GM23338 (cell line): Measurements from ENCODE around the gene STAMBPL1. TPM values are rescaled to one million over a fixed set of nuclear protein-coding genes. Genes with fewer than 3 reads are reported as not detected.

Source experiments
- ATAC-seq: fragments of 200-7000 bp; cut with Tn5 transposase; 3 replicates; pipeline ENCODE4 v1.9.1; 2020
- DNase-seq: peaks from one replicate; pipeline ENCODE4 v3.0.0-alpha.2; 2015; ENCODE audit warnings: low spot score
- H2AFZ ChIP-seq: fragments of 200-600 bp; sonication (generic); 2 replicates; pipeline ENCODE4 v1.8.0; 2016; ENCODE audit warnings: antibody characterized with exemption, mild to moderate bottlenecking, moderate library complexity
- H3F3A ChIP-seq: fragments of 200-600 bp; sonication (generic); replicated peaks from 2 replicates; pipeline ENCODE4 v1.8.0; 2017; ENCODE audit warnings: antibody characterized with exemption, mixed run types, low read depth
- H3K27ac ChIP-seq: fragments of 200-600 bp; sonication (generic); 2 replicates; pipeline ENCODE4 v1.6.1; 2016; ENCODE audit warnings: low read depth
- H3K27me3 ChIP-seq: fragments of 200-600 bp; sonication (generic); 2 replicates; pipeline ENCODE4 v1.8.0; 2016; ENCODE audit warnings: mild to moderate bottlenecking, mixed run types, moderate library complexity; ENCODE audit not compliant: insufficient read depth
- H3K36me3 ChIP-seq: fragments of 200-600 bp; sonication (generic); 2 replicates; pipeline ENCODE4 v1.8.0; 2016; ENCODE audit warnings: mild to moderate bottlenecking; ENCODE audit not compliant: insufficient read depth
- H3K4me1 ChIP-seq: fragments of 200-600 bp; sonication (generic); 2 replicates; pipeline ENCODE4 v1.8.0; 2016; ENCODE audit warnings: mild to moderate bottlenecking, moderate library complexity; ENCODE audit not compliant: insufficient read depth
- H3K4me2 ChIP-seq: fragments of 200-600 bp; sonication (generic); 2 replicates; pipeline ENCODE4 v1.7.1; 2017; ENCODE audit warnings: mixed run types
- H3K4me3 ChIP-seq: fragments of 200-600 bp; sonication (generic); 2 replicates; pipeline ENCODE4 v1.6.1; 2016; ENCODE audit warnings: mixed run types
- H3K79me2 ChIP-seq: fragments of 200-600 bp; sonication (generic); replicated peaks from 2 replicates; pipeline ENCODE4 v1.8.0; 2017; ENCODE audit warnings: mild to moderate bottlenecking; ENCODE audit not compliant: insufficient read depth
- H3K9me2 ChIP-seq: fragments of 200-600 bp; sonication (generic); 2 replicates; pipeline ENCODE4 v1.8.0; 2017; ENCODE audit not compliant: insufficient read depth
- H4K20me1 ChIP-seq: fragments of 200-600 bp; sonication (generic); replicated peaks from 2 replicates; pipeline ENCODE4 v1.8.0; 2017; ENCODE audit warnings: mild to moderate bottlenecking; ENCODE audit not compliant: insufficient read depth
- H3K27ac Mint-ChIP-seq: 2 replicates; pipeline ENCODE4 v1.8.0; 2020; ENCODE audit warnings: inconsistent platforms, mild to moderate bottlenecking, moderate library complexity, mixed read lengths
- H3K27me3 Mint-ChIP-seq: 3 replicates; pipeline ENCODE4 v1.8.0; 2022; ENCODE audit warnings: low read depth, mild to moderate bottlenecking, moderate library complexity, mixed read lengths, inconsistent platforms; ENCODE audit not compliant: insufficient read depth, poor library complexity
- H3K36me3 Mint-ChIP-seq: 3 replicates; pipeline ENCODE4 v1.8.0; 2021; ENCODE audit warnings: low read depth, mild to moderate bottlenecking, inconsistent platforms, moderate library complexity, mixed read lengths
- H3K4me1 Mint-ChIP-seq: 3 replicates; pipeline ENCODE4 v1.8.0; 2020; ENCODE audit warnings: mild to moderate bottlenecking, inconsistent platforms, mixed read lengths
- H3K4me3 Mint-ChIP-seq: 3 replicates; pipeline ENCODE4 v1.8.0; 2021; ENCODE audit warnings: moderate library complexity, mild to moderate bottlenecking, inconsistent platforms, mixed read lengths
- H3K9me3 Mint-ChIP-seq: 3 replicates; pipeline ENCODE4 v1.8.0; 2020; ENCODE audit warnings: moderate library complexity, mild to moderate bottlenecking, inconsistent platforms, mixed read lengths
- CREB1 ChIP-seq: fragments of 250-450 bp; sonication (Bioruptor Pico); IDR thresholded peaks from 2 replicates; pipeline ENCODE4 v1.5.0; 2020; ENCODE audit warnings: low read depth, mild to moderate bottlenecking, moderate library complexity
- EZH2 ChIP-seq: fragments of 200-600 bp; sonication (generic); IDR thresholded peaks from one replicate; pipeline ENCODE4 v1.8.0; 2017; ENCODE audit warnings: antibody characterized with exemption, mild to moderate bottlenecking, low read depth; ENCODE audit not compliant: unreplicated experiment
- EZH2phosphoT487 ChIP-seq: fragments of 200-600 bp; sonication (generic); IDR thresholded peaks from one replicate; pipeline ENCODE4 v1.8.1; 2018; ENCODE audit warnings: antibody characterized with exemption; ENCODE audit not compliant: unreplicated experiment
- JUNB ChIP-seq: IDR thresholded peaks from one replicate; pipeline ENCODE4 v1.6.1; 2016; ENCODE audit warnings: antibody characterized with exemption; ENCODE audit not compliant: unreplicated experiment
- NANOG ChIP-seq: IDR thresholded peaks from 2 replicates; pipeline ENCODE4 v1.6.1; 2016; ENCODE audit warnings: antibody characterized with exemption, borderline replicate concordance
- STAT1 ChIP-seq: IDR thresholded peaks from one replicate; pipeline ENCODE4 v1.6.1; 2016; ENCODE audit warnings: antibody characterized with exemption; ENCODE audit not compliant: unreplicated experiment
- ZNF114 ChIP-seq: fragments of 250-450 bp; sonication (Bioruptor Pico); IDR thresholded peaks from 2 replicates; pipeline ENCODE4 v1.5.0; 2020; ENCODE audit warnings: mild to moderate bottlenecking, moderate library complexity
- ZNF331 ChIP-seq: fragments of 250-450 bp; sonication (Bioruptor Pico); IDR thresholded peaks from 2 replicates; pipeline ENCODE4 v1.5.0; 2020; ENCODE audit warnings: low read depth, mild to moderate bottlenecking, moderate library complexity
- polyA plus RNA-seq: library from polyadenylated mRNA; unstranded; fragments of >200 nt; fragmentation: Nextera tagmentation; extraction: Ambion mirVana; gene quantifications from 2 replicates; pipeline ENCODE4 v1.2.1, GENCODE V29; 2016
- total RNA-seq: library from RNA; depleted of rRNA; stranded (reverse); fragments of >200 nt; shearing (Covaris generic); gene quantifications from 2 replicates; pipeline ENCODE4 v1.2.3, GENCODE V29; 2014
- TF ChIP-seq, protein P1 (sequence below), 2 experiments: fragments of 200-600 bp in 1 of 2; sonication (generic) in 1 of 2; conservative IDR thresholded peaks; 2 replicates each; pipeline versions ENCODE4 v1.5.1 to v1.6.1; 2016 to 2017; ENCODE audit warnings: antibody characterized with exemption in 2 of 2, low read depth in 2 of 2, mild to moderate bottlenecking in 2 of 2, moderate library complexity in 1 of 2
- TF ChIP-seq, protein P2 (sequence below): IDR thresholded peaks from one replicate; pipeline ENCODE4 v1.6.1; 2018; ENCODE audit warnings: antibody characterized with exemption; ENCODE audit not compliant: unreplicated experiment
- TF ChIP-seq, protein P3 (sequence below): IDR thresholded peaks from 2 replicates; pipeline ENCODE4 v1.6.1; 2016; ENCODE audit warnings: antibody characterized with exemption

STAMBPL1 gene
- total and polyA plus RNA-seq, 2 experiments from 2014 or later, result 2.5 to 11.5 TPM

DNA sequence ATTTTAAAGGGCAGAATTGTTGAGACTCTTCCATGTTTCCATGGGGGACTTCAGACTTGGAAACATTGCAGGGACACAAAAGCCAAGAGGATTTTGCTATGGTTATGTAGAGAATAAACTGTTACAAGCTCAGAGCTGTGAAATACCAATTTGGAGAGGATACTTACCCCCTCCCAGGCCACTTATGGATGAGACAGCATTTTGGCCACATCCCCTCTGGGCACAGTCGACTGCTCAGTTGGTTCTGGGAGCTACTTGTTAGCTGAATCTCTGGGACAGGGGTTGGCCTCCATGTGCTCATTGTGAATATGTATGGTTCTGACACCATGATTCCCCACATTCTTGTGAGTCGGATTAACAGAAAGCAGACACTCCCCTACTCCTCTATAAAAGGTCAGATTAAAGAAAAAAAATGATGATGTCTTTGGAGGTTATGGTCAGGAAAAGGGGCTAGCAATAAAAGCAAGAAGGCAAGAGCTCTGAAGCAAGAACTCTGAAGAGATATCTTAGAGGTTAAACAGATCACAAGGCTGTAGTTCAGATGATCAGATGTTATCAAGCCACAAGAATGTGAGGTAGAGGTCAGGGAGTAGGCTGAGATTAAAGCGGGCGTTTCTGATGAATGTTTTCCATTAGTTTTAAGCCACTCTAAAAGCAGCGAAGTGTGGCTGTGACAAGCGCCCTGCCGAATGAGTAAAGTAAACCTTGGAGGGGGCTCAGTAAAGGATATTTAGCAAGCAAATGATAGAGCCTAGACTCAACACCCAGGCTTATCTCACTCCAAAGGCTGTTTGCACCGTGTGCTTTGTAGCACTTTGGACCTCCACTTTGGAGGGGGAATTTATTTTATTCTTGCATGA is 17.2 kb downstream of the STAMBPL1 start:
- Histone ChIP-seq H3K36me3 (no peaks in the 10 kb centered on the region), H3K27me3 (no peaks in the 10 kb centered on the region), H4K20me1 (no peaks in the 10 kb centered on the region), H3K79me2 (no peaks in the 10 kb centered on the region), H2AFZ (peak overlapping the region; percentile 53), H3K4me3 (no peak overlapping the region), H3F3A (no peaks in the 10 kb centered on the region), H3K27ac (no peak overlapping the region), H3K4me1 (no peaks in the 10 kb centered on the region), H3K9me2 (no peaks in the 10 kb centered on the region), H3K4me2 (no peak overlapping the region)
- Mint-ChIP-seq H3K27me3 (no peaks in the 10 kb centered on the region), H3K27ac (peak overlapping the region; percentile 81), H3K36me3 (peaks cover 4% of the 10 kb centered on the region; the same call in 2 of the 3 replicates), H3K4me3 (no peak overlapping the region), H3K4me1 (peaks cover 15% of the 10 kb centered on the region), H3K9me3 (no peaks in the 10 kb centered on the region)
- TF ChIP-seq EZH2, result no peak
- TF ChIP-seq, protein P1, sequence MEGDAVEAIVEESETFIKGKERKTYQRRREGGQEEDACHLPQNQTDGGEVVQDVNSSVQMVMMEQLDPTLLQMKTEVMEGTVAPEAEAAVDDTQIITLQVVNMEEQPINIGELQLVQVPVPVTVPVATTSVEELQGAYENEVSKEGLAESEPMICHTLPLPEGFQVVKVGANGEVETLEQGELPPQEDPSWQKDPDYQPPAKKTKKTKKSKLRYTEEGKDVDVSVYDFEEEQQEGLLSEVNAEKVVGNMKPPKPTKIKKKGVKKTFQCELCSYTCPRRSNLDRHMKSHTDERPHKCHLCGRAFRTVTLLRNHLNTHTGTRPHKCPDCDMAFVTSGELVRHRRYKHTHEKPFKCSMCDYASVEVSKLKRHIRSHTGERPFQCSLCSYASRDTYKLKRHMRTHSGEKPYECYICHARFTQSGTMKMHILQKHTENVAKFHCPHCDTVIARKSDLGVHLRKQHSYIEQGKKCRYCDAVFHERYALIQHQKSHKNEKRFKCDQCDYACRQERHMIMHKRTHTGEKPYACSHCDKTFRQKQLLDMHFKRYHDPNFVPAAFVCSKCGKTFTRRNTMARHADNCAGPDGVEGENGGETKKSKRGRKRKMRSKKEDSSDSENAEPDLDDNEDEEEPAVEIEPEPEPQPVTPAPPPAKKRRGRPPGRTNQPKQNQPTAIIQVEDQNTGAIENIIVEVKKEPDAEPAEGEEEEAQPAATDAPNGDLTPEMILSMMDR (conservative IDR thresholded peaks at IDR 0.05; ENCODE audit: low read depth in 2 of 2), result no peak
- no peak for TF ChIP-seq STAT1
- TF ChIP-seq EZH2phosphoT487, result no peak
- TF ChIP-seq, protein P2, sequence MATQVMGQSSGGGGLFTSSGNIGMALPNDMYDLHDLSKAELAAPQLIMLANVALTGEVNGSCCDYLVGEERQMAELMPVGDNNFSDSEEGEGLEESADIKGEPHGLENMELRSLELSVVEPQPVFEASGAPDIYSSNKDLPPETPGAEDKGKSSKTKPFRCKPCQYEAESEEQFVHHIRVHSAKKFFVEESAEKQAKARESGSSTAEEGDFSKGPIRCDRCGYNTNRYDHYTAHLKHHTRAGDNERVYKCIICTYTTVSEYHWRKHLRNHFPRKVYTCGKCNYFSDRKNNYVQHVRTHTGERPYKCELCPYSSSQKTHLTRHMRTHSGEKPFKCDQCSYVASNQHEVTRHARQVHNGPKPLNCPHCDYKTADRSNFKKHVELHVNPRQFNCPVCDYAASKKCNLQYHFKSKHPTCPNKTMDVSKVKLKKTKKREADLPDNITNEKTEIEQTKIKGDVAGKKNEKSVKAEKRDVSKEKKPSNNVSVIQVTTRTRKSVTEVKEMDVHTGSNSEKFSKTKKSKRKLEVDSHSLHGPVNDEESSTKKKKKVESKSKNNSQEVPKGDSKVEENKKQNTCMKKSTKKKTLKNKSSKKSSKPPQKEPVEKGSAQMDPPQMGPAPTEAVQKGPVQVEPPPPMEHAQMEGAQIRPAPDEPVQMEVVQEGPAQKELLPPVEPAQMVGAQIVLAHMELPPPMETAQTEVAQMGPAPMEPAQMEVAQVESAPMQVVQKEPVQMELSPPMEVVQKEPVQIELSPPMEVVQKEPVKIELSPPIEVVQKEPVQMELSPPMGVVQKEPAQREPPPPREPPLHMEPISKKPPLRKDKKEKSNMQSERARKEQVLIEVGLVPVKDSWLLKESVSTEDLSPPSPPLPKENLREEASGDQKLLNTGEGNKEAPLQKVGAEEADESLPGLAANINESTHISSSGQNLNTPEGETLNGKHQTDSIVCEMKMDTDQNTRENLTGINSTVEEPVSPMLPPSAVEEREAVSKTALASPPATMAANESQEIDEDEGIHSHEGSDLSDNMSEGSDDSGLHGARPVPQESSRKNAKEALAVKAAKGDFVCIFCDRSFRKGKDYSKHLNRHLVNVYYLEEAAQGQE, result no peak
- TF ChIP-seq NANOG, result no peak
- DNase-seq, result no peak
- peak; percentile 61 for ATAC-seq

DNA sequence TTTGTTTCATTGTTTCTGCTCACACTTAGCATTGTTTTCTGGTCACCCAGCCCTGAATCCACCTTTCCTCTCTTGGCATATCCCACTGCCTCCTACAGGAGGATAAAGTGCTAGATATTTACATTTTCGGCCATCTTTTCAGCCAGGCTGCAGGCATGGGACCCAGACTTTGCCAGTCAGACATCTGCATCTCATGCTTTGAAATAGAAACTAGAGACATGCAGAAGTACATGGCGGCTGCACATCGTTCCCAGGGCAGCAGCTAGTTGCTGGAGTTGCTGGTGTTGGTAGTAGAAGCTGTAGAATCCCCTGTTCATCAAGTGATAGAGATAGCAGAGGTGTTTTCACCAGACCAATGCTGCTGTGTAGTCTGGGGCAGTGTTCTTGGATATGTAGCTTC is 18.7 kb downstream of the STAMBPL1 start:
- no peaks in the 10 kb centered on the region for H3K79me2 ChIP-seq
- H3K27me3 Mint-ChIP-seq, result no peaks in the 10 kb centered on the region
- H3K4me1 ChIP-seq, result no peaks in the 10 kb centered on the region
- H3K36me3 Mint-ChIP-seq, result peaks cover 8% of the 10 kb centered on the region; the same call in 2 of the 3 replicates
- no peaks in the 10 kb centered on the region for H3K9me2 ChIP-seq
- H3K9me3 Mint-ChIP-seq, result no peaks in the 10 kb centered on the region
- H3K4me2 ChIP-seq, result no peak overlapping the region
- DNase-seq (no peak), ATAC-seq (no peak)
- no peak overlapping the region for H2AFZ ChIP-seq
- no peak overlapping the region for H3K27ac Mint-ChIP-seq
- peaks cover 10% of the 10 kb centered on the region; the same call in 2 of the 3 replicates for H3K4me1 Mint-ChIP-seq
- no peak overlapping the region for H3K4me3 Mint-ChIP-seq
- no peak overlapping the region for H3K4me3 ChIP-seq
- H3K27me3 ChIP-seq, result no peaks in the 10 kb centered on the region
- peak overlapping the region; percentile 35; the same call in 1 of the 2 replicates for H3K27ac ChIP-seq
- no peaks in the 10 kb centered on the region for H4K20me1 ChIP-seq
- no peaks in the 10 kb centered on the region for H3F3A ChIP-seq
- H3K36me3 ChIP-seq, result no peaks in the 10 kb centered on the region
- TF ChIP-seq JUNB (no peak), ZNF114 (CRISPR knock-in tag) (no peak), EZH2 (no peak), NANOG (no peak), STAT1 (no peak), CREB1 (CRISPR knock-in tag) (no peak), ZNF331 (no peak)
- TF ChIP-seq, protein P2, result no peak
- TF ChIP-seq, protein P3, sequence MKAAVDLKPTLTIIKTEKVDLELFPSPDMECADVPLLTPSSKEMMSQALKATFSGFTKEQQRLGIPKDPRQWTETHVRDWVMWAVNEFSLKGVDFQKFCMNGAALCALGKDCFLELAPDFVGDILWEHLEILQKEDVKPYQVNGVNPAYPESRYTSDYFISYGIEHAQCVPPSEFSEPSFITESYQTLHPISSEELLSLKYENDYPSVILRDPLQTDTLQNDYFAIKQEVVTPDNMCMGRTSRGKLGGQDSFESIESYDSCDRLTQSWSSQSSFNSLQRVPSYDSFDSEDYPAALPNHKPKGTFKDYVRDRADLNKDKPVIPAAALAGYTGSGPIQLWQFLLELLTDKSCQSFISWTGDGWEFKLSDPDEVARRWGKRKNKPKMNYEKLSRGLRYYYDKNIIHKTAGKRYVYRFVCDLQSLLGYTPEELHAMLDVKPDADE, result no peak
